Right lung (tissue), 10 donors: ENCODE data around the gene MPV17L2. TPM values are rescaled to one million over a fixed set of nuclear protein-coding genes. Genes with fewer than 3 reads are reported as not detected.
"Not testable (repeated sequence)": the region's sequence is repeated elsewhere in the genome, so short reads cannot be mapped to it uniquely, and the experiment has no call there.

Experiments
- DNase-seq, 2 donors: peaks; one replicate each; pipeline ENCODE4 v3.0.0-alpha.2; 2013
- long read RNA-seq, 8 donors: transcript quantifications; one replicate each; lab custom pipeline, GENCODE V29; 2026
- polyA plus RNA-seq, 5 donors: library from polyadenylated mRNA; unstranded; fragments of 120-200 nt; gene quantifications; one replicate each; pipeline versions ENCODE4 v1.2.1 to v1.2.3, GENCODE V29; 2013; ENCODE audit warnings: inconsistent platforms in 1 of 5, low replicate concordance in 1 of 5; ENCODE audit not compliant: insufficient read length in 5 of 5, insufficient read depth in 1 of 5

MPV17L2 gene
- 10 to 100 TPM in 1 of 5 donors, 1 to 10 TPM in 4; 5.2 to 10.4 (median 6.3) TPM for polyA plus RNA-seq
- long read RNA-seq, donor 1, transcript MPV17L2-204 (5 exons, 1,408 nt), result major isoform, 8 of 13 reads
- long read RNA-seq, donor 1, partial matches to known transcripts, result 5 of 13 reads
- long read RNA-seq, donor 1, other reads (novel, unspliced or antisense), result 0 of 13 reads
- long read RNA-seq, donor 2, partial matches to known transcripts, result 0 of 2 reads
- long read RNA-seq, donor 2, other reads (novel, unspliced or antisense), result 0 of 2 reads
- long read RNA-seq, donor 3, partial matches to known transcripts, result 0 of 2 reads
- long read RNA-seq, donor 3, other reads (novel, unspliced or antisense), result 0 of 2 reads
- long read RNA-seq, donor 4, partial matches to known transcripts, result 0 of 1 reads
- long read RNA-seq, donor 4, other reads (novel, unspliced or antisense), result 0 of 1 reads
- long read RNA-seq, donor 5, partial matches to known transcripts, result 5 of 11 reads
- long read RNA-seq, donor 5, other reads (novel, unspliced or antisense), result 0 of 11 reads
- long read RNA-seq, donor 6, transcript MPV17L2-204 (5 exons, 1,408 nt), result major isoform, 10 of 11 reads
- long read RNA-seq, donor 6, partial matches to known transcripts, result 0 of 11 reads
- long read RNA-seq, donor 6, other reads (novel, unspliced or antisense), result 0 of 11 reads
- long read RNA-seq, donor 7, transcript MPV17L2-204 (5 exons, 1,408 nt), result major isoform, 7 of 8 reads
- long read RNA-seq, donor 7, partial matches to known transcripts, result 0 of 8 reads
- long read RNA-seq, donor 7, other reads (novel, unspliced or antisense), result 0 of 8 reads
- long read RNA-seq, donor 8, transcript MPV17L2-204 (5 exons, 1,408 nt), result major isoform, 6 of 7 reads
- long read RNA-seq, donor 8, partial matches to known transcripts, result 0 of 7 reads
- long read RNA-seq, donor 8, other reads (novel, unspliced or antisense), result 0 of 7 reads

GRCh38 chr19:18192673-18193387 lies at the start of gene MPV17L2:
TSS of gene MPV17L2 (plus strand) at chr19:18193218. CDS start at chr19:18193282, 64 bp downstream.
- DNase-seq, result peak; percentile 99 to 100

- DNase-seq, result no peak
Measured at GRCh38 chr19:18143902-18144301, 49.1 kb upstream of the MPV17L2 start.

GRCh38 chr19:18144361-18144760 lies 48.7 kb upstream of the MPV17L2 start:
- no peak for DNase-seq

GRCh38 chr19:18144906-18145305 lies 48.1 kb upstream of the MPV17L2 start:
- DNase-seq, result no peak

- no peak for DNase-seq
Measured at GRCh38 chr19:18145391-18145999, 47.5 kb upstream of the MPV17L2 start.

- DNase-seq, result no peak
Measured at GRCh38 chr19:18147396-18147795, 45.6 kb upstream of the MPV17L2 start.

- DNase-seq, result no peak
Measured at GRCh38 chr19:18149596-18149975, 43.4 kb upstream of the MPV17L2 start.

- DNase-seq, result no peak
Measured at GRCh38 chr19:18150776-18151624, 42.0 kb upstream of the MPV17L2 start.

GRCh38 chr19:18152442-18152816 lies 40.6 kb upstream of the MPV17L2 start:
- DNase-seq, result peak; percentile 94 to 97

- DNase-seq, result peak; percentile 99
Measured at GRCh38 chr19:18152817-18153555, 40.0 kb upstream of the MPV17L2 start, which contains the start of gene PIK3R2. TSS of gene PIK3R2 (plus strand) at chr19:18153163. CDS start at chr19:18155880, 2,717 bp downstream.

GRCh38 chr19:18153556-18154134 lies 39.4 kb upstream of the MPV17L2 start:
- DNase-seq, result no peak

- DNase-seq, result no peak
Measured at GRCh38 chr19:18155095-18156087, 37.6 kb upstream of the MPV17L2 start.

- no peak for DNase-seq
Measured at GRCh38 chr19:18156268-18156667, 36.8 kb upstream of the MPV17L2 start.

- peak; percentile 86 to 89 for DNase-seq
Measured at GRCh38 chr19:18156841-18157464, 36.1 kb upstream of the MPV17L2 start.

- no peak for DNase-seq
Measured at GRCh38 chr19:18157465-18158063, 35.5 kb upstream of the MPV17L2 start.

GRCh38 chr19:18158467-18158866 lies 34.6 kb upstream of the MPV17L2 start:
- DNase-seq, result no peak

- DNase-seq, result not testable (repeated sequence)
Measured at GRCh38 chr19:18159059-18159616, 33.9 kb upstream of the MPV17L2 start.
